HepG2 (cell line): ENCODE results near the gene NUDT3. TPM values are rescaled to one million over a fixed set of nuclear protein-coding genes. Genes with fewer than 3 reads are reported as not detected.

ENCODE experiments used
- BRD4 ChIP-seq: sonication (generic); formaldehyde crosslinking; IDR thresholded peaks from 2 replicates; pipeline ENCODE4 v1.4.0; 2020; ENCODE audit warnings: missing genetic modification reagents
- TBP ChIP-seq: sonication (generic); formaldehyde crosslinking; IDR thresholded peaks from 2 replicates; pipeline ENCODE4 v1.5.0; 2020; ENCODE audit warnings: missing genetic modification reagents
- TCF12 ChIP-seq, 2 experiments: fragments of 450-650 bp in 1 of 2; sonication (generic) in 1 of 2; formaldehyde crosslinking in 1 of 2; IDR thresholded peaks; 2 replicates each; pipeline versions ENCODE4 v1.6.1 to v1.8.0; 2017 to 2022; ENCODE audit warnings: antibody characterized with exemption in 1 of 2, mild to moderate bottlenecking in 1 of 2, missing genetic modification reagents in 1 of 2, moderate library complexity in 1 of 2
- ZFP36L2 ChIP-seq: sonication (generic); formaldehyde crosslinking; IDR thresholded peaks from 2 replicates; pipeline ENCODE4 v1.4.0; 2020; ENCODE audit warnings: missing genetic modification reagents
- ZNF224 ChIP-seq: sonication (generic); formaldehyde crosslinking; IDR thresholded peaks from 2 replicates; pipeline ENCODE4 v1.5.0; 2020; ENCODE audit warnings: mild to moderate bottlenecking, missing genetic modification reagents
- ZNF274 ChIP-seq: sonication (generic); formaldehyde crosslinking; IDR thresholded peaks from 2 replicates; pipeline ENCODE4 v1.5.1; 2020; ENCODE audit warnings: mild to moderate bottlenecking, missing genetic modification reagents
- ZNF3 ChIP-seq: IDR thresholded peaks from 2 replicates; pipeline ENCODE4 v1.7.0; 2017; ENCODE audit warnings: inconsistent platforms
- ZNF333 ChIP-seq: sonication (generic); formaldehyde crosslinking; IDR thresholded peaks from 2 replicates; pipeline ENCODE4 v1.4.0; 2020; ENCODE audit warnings: mild to moderate bottlenecking, missing genetic modification reagents, borderline replicate concordance
- ZNF33B ChIP-seq: sonication (generic); formaldehyde crosslinking; IDR thresholded peaks from 2 replicates; pipeline ENCODE4 v1.5.1; 2020; ENCODE audit warnings: mild to moderate bottlenecking, missing genetic modification reagents
- ZNF850 ChIP-seq: sonication (generic); formaldehyde crosslinking; conservative IDR thresholded peaks from 2 replicates; pipeline ENCODE4 v1.9.0; 2021; ENCODE audit warnings: mild to moderate bottlenecking, missing genetic modification reagents
- polyA plus RNA-seq, 8 experiments: library from polyadenylated mRNA; depleted of rRNA in 3 of 8; stranded (reverse) in 7 of 8; unstranded in 1 of 8; fragments of >200 nt; fragmentation: Illumina TruSeq in 4 of 8; extraction: Trizol in 4 of 8; gene quantifications; 2 replicates each; pipeline versions ENCODE4 v1.2.1 to v1.2.3, GENCODE V29; 2011 to 2016; ENCODE audit warnings: low read depth in 4 of 8, missing spikeins in 1 of 8, mixed read lengths in 1 of 8; ENCODE audit not compliant: insufficient read depth in 1 of 8
- total RNA-seq, 5 experiments: library from RNA; depleted of rRNA; stranded (reverse); fragments of >200 nt; fragmentation: Illumina TruSeq; extraction: Trizol; gene quantifications; 2 replicates each; pipeline ENCODE4 v1.2.3, GENCODE V29; 2016; ENCODE audit warnings: low read depth in 1 of 5
- TF ChIP-seq, protein P1 (sequence below): sonication (generic); formaldehyde crosslinking; IDR thresholded peaks from 2 replicates; pipeline ENCODE4 v1.8.0; 2022; ENCODE audit warnings: missing genetic modification reagents, mild to moderate bottlenecking, inconsistent platforms, borderline replicate concordance
- TF ChIP-seq, protein P2 (sequence below): sonication (generic); IDR thresholded peaks from 2 replicates; pipeline ENCODE4 v1.6.1; 2016; ENCODE audit warnings: low read depth, borderline replicate concordance
- TF ChIP-seq, protein P3 (sequence below): sonication (generic); formaldehyde crosslinking; IDR thresholded peaks from 2 replicates; pipeline ENCODE4 v1.9.0; 2022; ENCODE audit warnings: missing genetic modification reagents, mild to moderate bottlenecking, borderline replicate concordance
- TF ChIP-seq, protein P4 (sequence below): sonication (generic); formaldehyde crosslinking; IDR thresholded peaks from 2 replicates; pipeline ENCODE4 v1.9.0; 2021; ENCODE audit warnings: mild to moderate bottlenecking, missing genetic modification reagents
- TF ChIP-seq, protein P5 (sequence below): sonication (generic); formaldehyde crosslinking; IDR thresholded peaks from 2 replicates; pipeline ENCODE4 v1.5.0; 2020; ENCODE audit warnings: missing genetic modification reagents
- TF ChIP-seq, protein P6 (sequence below): sonication (generic); formaldehyde crosslinking; IDR thresholded peaks from 2 replicates; pipeline ENCODE4 v1.5.1; 2020; ENCODE audit warnings: missing genetic modification reagents, mild to moderate bottlenecking, borderline replicate concordance

The NUDT3 gene
- total and polyA plus RNA-seq, 2 of the 13 experiments (the other 11 are each of a cell fraction or from before 2014, with no cell fraction given), result 20.2 to 20.6 TPM

DNA sequence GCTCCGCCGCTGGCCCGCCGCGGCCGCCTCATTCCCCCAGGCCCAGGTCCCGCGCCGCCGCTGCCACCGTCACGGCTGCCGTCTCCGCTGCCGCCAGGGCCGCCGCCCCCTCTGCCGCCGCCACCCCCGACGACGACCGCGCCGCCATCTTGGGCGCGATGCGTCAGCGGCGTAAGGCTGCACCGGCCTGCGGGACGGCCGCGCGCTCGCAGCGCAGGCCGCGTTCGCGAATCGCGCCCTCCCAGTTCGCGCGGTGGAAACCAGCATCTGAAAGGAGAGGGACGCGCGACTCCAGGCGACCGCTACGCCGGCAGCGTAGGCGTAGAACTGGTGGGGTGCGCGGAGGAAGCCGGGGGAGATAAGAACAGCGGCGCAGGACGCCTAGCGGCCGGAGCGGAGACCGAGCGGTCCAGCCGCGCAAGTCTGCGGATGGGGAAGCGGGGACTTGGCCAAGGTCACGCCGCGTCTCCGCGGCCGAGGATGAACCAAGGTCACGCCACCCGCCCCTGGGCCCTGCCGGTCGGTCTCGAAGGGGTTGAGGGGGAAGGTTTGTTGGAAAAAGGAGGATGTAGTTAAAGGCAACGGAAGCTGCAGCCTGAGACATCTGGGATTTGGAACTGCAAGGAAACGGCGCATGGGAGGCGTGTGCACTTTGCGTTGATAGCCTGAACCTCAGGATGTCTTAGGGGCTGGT, at the start of gene NUDT3 (continued):
- TF ChIP-seq, protein P1, sequence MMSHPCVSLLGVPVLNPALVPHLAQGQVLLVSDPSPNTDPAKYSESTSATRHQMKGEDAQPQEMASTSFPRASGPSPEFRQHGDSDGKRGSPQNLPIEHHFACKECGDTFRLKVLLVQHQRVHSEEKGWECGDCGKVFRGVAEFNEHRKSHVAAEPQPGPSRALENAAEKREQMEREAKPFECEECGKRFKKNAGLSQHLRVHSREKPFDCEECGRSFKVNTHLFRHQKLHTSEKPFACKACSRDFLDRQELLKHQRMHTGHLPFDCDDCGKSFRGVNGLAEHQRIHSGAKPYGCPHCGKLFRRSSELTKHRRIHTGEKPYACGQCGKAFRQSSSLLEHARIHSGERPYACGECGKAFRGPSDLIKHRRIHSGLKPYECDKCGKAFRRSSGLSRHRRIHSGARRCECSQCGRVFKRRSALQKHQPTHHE (CRISPR knock-in tag), result no peak
- TF ChIP-seq ZNF333 (CRISPR knock-in tag), result no peak
- TF ChIP-seq TBP, result no peak
- TF ChIP-seq, protein P2, sequence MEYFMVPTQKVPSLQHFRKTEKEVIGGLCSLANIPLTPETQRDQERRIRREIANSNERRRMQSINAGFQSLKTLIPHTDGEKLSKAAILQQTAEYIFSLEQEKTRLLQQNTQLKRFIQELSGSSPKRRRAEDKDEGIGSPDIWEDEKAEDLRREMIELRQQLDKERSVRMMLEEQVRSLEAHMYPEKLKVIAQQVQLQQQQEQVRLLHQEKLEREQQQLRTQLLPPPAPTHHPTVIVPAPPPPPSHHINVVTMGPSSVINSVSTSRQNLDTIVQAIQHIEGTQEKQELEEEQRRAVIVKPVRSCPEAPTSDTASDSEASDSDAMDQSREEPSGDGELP, result peak; percentile 42; the same call in 1 of the 2 replicates
- TF ChIP-seq ZNF224 (CRISPR knock-in tag), result no peak
- no peak for TF ChIP-seq ZNF850 (CRISPR knock-in tag)
- no peak; the same call in 1 of the 2 replicates for TF ChIP-seq BRD4 (CRISPR knock-in tag)
- peak; percentile 39; the same call in 1 of the 2 replicates for TF ChIP-seq ZFP36L2 (CRISPR knock-in tag)
- no peak for TF ChIP-seq TCF12 (IDR thresholded peaks at IDR 0.05)
- no peak; the same call in 1 of the 2 replicates for TF ChIP-seq TCF12 (CRISPR knock-in tag; IDR thresholded peaks at IDR 0.05)
- TF ChIP-seq, protein P3, sequence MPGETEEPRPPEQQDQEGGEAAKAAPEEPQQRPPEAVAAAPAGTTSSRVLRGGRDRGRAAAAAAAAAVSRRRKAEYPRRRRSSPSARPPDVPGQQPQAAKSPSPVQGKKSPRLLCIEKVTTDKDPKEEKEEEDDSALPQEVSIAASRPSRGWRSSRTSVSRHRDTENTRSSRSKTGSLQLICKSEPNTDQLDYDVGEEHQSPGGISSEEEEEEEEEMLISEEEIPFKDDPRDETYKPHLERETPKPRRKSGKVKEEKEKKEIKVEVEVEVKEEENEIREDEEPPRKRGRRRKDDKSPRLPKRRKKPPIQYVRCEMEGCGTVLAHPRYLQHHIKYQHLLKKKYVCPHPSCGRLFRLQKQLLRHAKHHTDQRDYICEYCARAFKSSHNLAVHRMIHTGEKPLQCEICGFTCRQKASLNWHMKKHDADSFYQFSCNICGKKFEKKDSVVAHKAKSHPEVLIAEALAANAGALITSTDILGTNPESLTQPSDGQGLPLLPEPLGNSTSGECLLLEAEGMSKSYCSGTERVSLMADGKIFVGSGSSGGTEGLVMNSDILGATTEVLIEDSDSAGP (CRISPR knock-in tag), result peak; percentile 91
- TF ChIP-seq, protein P4, sequence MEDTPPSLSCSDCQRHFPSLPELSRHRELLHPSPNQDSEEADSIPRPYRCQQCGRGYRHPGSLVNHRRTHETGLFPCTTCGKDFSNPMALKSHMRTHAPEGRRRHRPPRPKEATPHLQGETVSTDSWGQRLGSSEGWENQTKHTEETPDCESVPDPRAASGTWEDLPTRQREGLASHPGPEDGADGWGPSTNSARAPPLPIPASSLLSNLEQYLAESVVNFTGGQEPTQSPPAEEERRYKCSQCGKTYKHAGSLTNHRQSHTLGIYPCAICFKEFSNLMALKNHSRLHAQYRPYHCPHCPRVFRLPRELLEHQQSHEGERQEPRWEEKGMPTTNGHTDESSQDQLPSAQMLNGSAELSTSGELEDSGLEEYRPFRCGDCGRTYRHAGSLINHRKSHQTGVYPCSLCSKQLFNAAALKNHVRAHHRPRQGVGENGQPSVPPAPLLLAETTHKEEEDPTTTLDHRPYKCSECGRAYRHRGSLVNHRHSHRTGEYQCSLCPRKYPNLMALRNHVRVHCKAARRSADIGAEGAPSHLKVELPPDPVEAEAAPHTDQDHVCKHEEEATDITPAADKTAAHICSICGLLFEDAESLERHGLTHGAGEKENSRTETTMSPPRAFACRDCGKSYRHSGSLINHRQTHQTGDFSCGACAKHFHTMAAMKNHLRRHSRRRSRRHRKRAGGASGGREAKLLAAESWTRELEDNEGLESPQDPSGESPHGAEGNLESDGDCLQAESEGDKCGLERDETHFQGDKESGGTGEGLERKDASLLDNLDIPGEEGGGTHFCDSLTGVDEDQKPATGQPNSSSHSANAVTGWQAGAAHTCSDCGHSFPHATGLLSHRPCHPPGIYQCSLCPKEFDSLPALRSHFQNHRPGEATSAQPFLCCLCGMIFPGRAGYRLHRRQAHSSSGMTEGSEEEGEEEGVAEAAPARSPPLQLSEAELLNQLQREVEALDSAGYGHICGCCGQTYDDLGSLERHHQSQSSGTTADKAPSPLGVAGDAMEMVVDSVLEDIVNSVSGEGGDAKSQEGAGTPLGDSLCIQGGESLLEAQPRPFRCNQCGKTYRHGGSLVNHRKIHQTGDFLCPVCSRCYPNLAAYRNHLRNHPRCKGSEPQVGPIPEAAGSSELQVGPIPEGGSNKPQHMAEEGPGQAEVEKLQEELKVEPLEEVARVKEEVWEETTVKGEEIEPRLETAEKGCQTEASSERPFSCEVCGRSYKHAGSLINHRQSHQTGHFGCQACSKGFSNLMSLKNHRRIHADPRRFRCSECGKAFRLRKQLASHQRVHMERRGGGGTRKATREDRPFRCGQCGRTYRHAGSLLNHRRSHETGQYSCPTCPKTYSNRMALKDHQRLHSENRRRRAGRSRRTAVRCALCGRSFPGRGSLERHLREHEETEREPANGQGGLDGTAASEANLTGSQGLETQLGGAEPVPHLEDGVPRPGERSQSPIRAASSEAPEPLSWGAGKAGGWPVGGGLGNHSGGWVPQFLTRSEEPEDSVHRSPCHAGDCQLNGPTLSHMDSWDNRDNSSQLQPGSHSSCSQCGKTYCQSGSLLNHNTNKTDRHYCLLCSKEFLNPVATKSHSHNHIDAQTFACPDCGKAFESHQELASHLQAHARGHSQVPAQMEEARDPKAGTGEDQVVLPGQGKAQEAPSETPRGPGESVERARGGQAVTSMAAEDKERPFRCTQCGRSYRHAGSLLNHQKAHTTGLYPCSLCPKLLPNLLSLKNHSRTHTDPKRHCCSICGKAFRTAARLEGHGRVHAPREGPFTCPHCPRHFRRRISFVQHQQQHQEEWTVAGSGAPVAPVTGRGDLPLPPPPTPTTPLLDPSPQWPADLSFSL (CRISPR knock-in tag), result no peak
- TF ChIP-seq ZNF3 (CRISPR knock-in tag), result peak; percentile 52; the same call in 1 of the 2 replicates
- TF ChIP-seq, protein P5, sequence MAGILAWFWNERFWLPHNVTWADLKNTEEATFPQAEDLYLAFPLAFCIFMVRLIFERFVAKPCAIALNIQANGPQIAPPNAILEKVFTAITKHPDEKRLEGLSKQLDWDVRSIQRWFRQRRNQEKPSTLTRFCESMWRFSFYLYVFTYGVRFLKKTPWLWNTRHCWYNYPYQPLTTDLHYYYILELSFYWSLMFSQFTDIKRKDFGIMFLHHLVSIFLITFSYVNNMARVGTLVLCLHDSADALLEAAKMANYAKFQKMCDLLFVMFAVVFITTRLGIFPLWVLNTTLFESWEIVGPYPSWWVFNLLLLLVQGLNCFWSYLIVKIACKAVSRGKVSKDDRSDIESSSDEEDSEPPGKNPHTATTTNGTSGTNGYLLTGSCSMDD (CRISPR knock-in tag), result 0 out of 2 replicates have a peak, but pooled peaks have one; percentile 26
- TF ChIP-seq, protein P6, sequence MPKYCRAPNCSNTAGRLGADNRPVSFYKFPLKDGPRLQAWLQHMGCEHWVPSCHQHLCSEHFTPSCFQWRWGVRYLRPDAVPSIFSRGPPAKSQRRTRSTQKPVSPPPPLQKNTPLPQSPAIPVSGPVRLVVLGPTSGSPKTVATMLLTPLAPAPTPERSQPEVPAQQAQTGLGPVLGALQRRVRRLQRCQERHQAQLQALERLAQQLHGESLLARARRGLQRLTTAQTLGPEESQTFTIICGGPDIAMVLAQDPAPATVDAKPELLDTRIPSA (CRISPR knock-in tag), result no peak; the same call in 1 of the 2 replicates
- no peak; the same call in 1 of the 2 replicates for TF ChIP-seq ZNF274 (CRISPR knock-in tag)
- no peak for TF ChIP-seq ZNF33B (CRISPR knock-in tag)
